VCaP (cell line): Measurements from ENCODE around the gene RBFOX1.

Experiments
- H3K27ac ChIP-seq: fragments of 450-650 bp; 2 replicates; pipeline ENCODE4 v1.5.1; 2017
- CTCF ChIP-seq: fragments of 450-650 bp; conservative IDR thresholded peaks from 2 replicates; pipeline ENCODE4 v1.5.1; 2017; ENCODE audit warnings: mild to moderate bottlenecking, moderate library complexity

The RBFOX1 gene

GRCh38 chr16:7342598-7342997, 10.0 kb downstream of the RBFOX1 start:
- no peak for TF ChIP-seq CTCF
- H3K27ac ChIP-seq = no peak overlapping the region

GRCh38 chr16:7343243-7343642, 10.6 kb downstream of the RBFOX1 start:
- H3K27ac ChIP-seq = no peak overlapping the region
- TF ChIP-seq CTCF = no peak

DNA sequence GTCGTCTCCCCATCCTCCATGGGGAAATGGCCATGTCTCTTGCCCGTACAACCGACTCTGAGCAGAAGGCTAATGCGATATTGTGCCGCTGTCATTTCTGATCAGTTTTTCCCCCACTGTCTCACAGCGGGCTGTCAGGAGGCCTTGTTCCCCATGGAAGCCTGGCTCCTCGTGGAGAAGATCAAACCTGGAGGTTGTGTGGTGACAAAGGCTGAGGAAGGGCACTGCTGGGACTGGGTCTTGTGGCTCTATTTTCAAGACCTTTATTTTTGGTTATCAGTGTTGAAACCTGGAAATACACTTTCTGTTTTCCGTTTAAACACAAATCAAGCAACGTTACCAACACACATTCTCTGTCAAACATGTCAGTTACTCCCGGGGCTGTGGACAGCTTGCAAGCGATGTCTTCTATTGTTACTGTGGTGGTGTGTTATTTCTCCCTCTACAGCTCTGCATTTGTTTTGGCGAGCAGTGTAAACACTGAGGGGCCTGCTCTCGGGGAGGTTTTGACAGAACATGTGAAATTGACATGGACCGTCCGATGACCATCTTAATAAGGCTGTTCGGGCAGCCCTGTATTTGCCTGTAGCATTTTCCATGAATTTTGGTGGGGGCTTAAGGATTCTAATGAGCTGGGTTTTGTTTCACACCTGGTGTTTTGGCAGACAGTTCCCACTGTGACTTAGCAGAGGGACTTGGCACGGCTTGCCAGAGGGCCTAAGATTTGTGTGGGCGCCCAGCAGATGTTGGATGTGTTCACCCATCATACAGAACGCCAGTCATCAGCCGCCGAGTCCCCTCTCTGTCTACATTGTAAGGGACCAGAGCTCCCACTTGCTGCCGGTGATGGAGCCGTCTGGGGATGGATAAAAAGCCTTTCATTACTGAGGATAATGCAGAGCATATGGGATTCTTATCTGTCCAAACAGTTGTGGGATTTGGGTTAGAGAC, 12.5 kb downstream of the RBFOX1 start:
- no peak for TF ChIP-seq CTCF
- no peak overlapping the region for H3K27ac ChIP-seq

DNA sequence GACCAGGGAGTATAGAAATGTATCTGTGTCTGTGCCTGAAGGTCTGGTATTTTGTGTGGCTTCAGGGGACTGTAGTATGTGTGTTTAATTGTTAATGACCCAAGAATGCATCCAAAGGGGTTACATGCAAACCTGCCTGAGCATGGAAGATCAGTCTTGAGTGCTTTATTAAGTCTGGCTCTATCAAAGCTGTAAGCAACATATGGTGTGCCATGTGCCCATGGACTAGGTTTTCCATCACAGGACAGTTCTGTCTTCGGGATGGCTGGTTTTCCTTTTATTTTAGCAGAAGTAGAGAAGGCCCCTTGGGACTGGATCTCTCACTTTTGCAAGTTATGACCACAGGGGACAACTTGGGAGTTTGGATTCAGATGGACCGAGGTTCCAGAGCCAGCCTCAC, 18.2 kb downstream of the RBFOX1 start:
- no peak for TF ChIP-seq CTCF
- H3K27ac ChIP-seq = no peak overlapping the region

DNA sequence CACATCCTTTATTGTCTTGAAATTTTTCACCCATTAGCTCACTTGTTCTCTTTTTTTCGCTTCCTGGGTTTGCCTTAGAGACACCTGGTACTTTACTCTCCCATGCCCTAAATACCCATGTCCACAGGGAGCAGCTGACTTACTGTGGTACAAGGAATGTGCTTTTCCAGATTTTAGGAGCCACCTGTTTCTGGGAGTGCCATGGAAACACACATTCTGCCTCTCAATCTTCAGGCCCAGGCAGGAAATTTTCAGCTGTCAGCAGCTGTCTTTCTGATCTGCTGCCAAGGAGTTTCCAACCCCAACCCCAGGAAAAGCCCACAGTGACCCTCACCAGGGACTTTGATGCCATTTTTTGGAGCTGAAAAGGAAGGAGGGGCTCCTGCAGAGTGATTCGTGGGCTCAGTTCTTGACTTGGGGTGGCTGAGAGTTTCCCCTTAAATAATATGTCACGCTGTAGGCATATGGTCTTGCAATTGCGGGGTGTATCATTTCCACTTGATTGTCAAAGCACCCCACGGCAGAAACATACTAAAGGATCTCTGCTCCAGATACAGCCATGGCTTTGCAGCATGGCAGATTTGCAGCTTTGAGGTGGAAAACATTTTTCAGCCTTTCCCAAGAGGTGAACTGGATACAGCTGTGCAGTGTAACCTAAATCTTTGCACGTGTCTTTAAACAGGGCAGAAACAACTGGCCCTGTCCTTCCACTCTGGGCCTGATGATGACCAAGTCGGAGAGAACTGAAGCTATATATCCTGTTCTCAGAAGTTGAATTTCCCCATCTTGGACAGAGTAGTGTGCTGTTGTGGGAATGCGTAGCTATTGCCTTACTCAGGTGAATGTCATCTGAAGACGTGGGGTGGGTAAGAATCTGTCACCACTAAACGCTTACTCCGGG, 19.2 kb downstream of the RBFOX1 start:
- no peak for TF ChIP-seq CTCF

GRCh38 chr16:7355758-7356157, 23.1 kb downstream of the RBFOX1 start:
- no peak overlapping the region for H3K27ac ChIP-seq
- no peak for TF ChIP-seq CTCF

More for the DNA sequence above, 19.2 kb downstream of the RBFOX1 start:
- H3K27ac ChIP-seq = no peak overlapping the region
